HCT116 (cell line): Measurements from ENCODE around the gene DMGDH. TPM values are rescaled to one million over a fixed set of nuclear protein-coding genes. Genes with fewer than 3 reads are reported as not detected.

Source experiments
- ATAC-seq: fragments of 200-7000 bp; cut with Tn5 transposase; 2 replicates; pipeline ENCODE4 v1.9.1; 2020; ENCODE audit warnings: mild to moderate bottlenecking, moderate library complexity
- BruUV-seq: library from RNA; stranded (reverse); fragments of 400-500 nt; replicated peaks from 2 replicates; lab custom pipeline; 2021; lab: Mats Ljungman, UMichigan
- CTCF ChIA-PET: fragments of 300-600 bp; sonication (Branson Sonifier 250); formaldehyde crosslinking; loops from one replicate; lab custom pipeline; 2021; ENCODE audit warnings: antibody characterized with exemption; lab: Charles Lee
- POLR2A ChIA-PET: fragments of 300-600, 350-600 bp; sonication (Branson Sonifier 250); formaldehyde crosslinking; loops from one replicate; lab custom pipeline; 2021; ENCODE audit warnings: antibody characterized with exemption; lab: Charles Lee
- RAD21 ChIA-PET, 2 experiments: fragments of 300-600 bp; sonication (Branson Sonifier 250); formaldehyde crosslinking; loops; one replicate each; lab custom pipeline; 2023; ENCODE audit warnings: low total read pairs in 2 of 2; ENCODE audit not compliant: uncharacterized antibody in 2 of 2, unreplicated experiment in 2 of 2, low non-redundant PET in 1 of 2; lab: Charles Lee
- DNase-seq: peaks from one replicate; pipeline ENCODE4 v3.0.0-alpha.2; 2010; ENCODE audit warnings: low read depth, low spot score
- H2AFZ ChIP-seq: fragments of 200-600 bp; shearing (Covaris generic), sonication (generic); 2 replicates; pipeline ENCODE4 v1.6.1; 2017; ENCODE audit warnings: low read depth, mixed run types, mixed read lengths, antibody characterized with exemption, low read length; ENCODE audit not compliant: poor library complexity, severe bottlenecking
- H3K27ac ChIP-seq: 2 replicates; pipeline ENCODE4 v1.5.1; 2012; ENCODE audit warnings: low read depth, low read length
- H3K27me3 ChIP-seq: fragments of 200-600 bp; sonication (generic); 2 replicates; pipeline ENCODE4 v1.6.1; 2016; ENCODE audit warnings: mixed run types, low read length, mixed read lengths; ENCODE audit not compliant: insufficient read depth
- H3K36me3 ChIP-seq, 2 experiments: fragments of 200-500 bp in 1 of 2; fragments of 200-600 bp in 1 of 2; sonication (Bioruptor generic) in 1 of 2; sonication (generic) in 1 of 2; 2 replicates each; pipeline versions ENCODE4 v1.5.1 to v1.6.1; 2014 to 2016; ENCODE audit warnings: low read length in 2 of 2, inconsistent platforms in 1 of 2, mixed read lengths in 1 of 2, mixed run types in 1 of 2; ENCODE audit not compliant: insufficient read depth in 2 of 2, control insufficient read depth in 1 of 2
- H3K4me1 ChIP-seq, 2 experiments: fragments of 200-600 bp in 1 of 2; sonication (generic) in 1 of 2; 2 replicates each; pipeline versions ENCODE4 v1.5.1 to v1.6.1; 2012 to 2017; ENCODE audit warnings: low read length in 2 of 2, inconsistent platforms in 1 of 2, mild to moderate bottlenecking in 1 of 2, mixed read lengths in 1 of 2, mixed run types in 1 of 2, moderate library complexity in 1 of 2; ENCODE audit not compliant: insufficient read depth in 2 of 2, control insufficient read depth in 1 of 2
- H3K4me2 ChIP-seq: fragments of 200-600 bp; sonication (generic); 2 replicates; pipeline ENCODE4 v1.6.1; 2017; ENCODE audit warnings: mixed run types, low read length, mixed read lengths
- H3K4me3 ChIP-seq, 2 experiments: fragments of 200-600 bp in 1 of 2; sonication (generic) in 1 of 2; replicated peaks in 1 of 2; 2 replicates each; pipeline ENCODE4 v1.5.1; 2011 to 2016; ENCODE audit warnings: low read length in 2 of 2, control low read depth in 1 of 2, low read depth in 1 of 2, mild to moderate bottlenecking in 1 of 2, mixed read lengths in 1 of 2, mixed run types in 1 of 2
- H3K79me2 ChIP-seq: fragments of 200-600 bp; sonication (generic); 2 replicates; pipeline ENCODE4 v1.6.1; 2017; ENCODE audit warnings: mild to moderate bottlenecking, mixed run types, low read length, moderate library complexity, mixed read lengths; ENCODE audit not compliant: insufficient read depth
- H3K9ac ChIP-seq: fragments of 200-600 bp; sonication (generic); 2 replicates; pipeline ENCODE4 v1.6.1; 2016; ENCODE audit warnings: low read length, mixed read lengths
- H3K9me2 ChIP-seq: fragments of 200-600 bp; sonication (generic), shearing (Covaris generic); 2 replicates; pipeline ENCODE4 v1.6.1; 2017; ENCODE audit warnings: mixed run types, mild to moderate bottlenecking, moderate library complexity; ENCODE audit not compliant: insufficient read depth
- H3K9me3 ChIP-seq, 2 experiments: fragments of 200-500 bp in 1 of 2; fragments of 200-600 bp in 1 of 2; sonication (Bioruptor generic) in 1 of 2; sonication (generic) in 1 of 2; 2 replicates each; pipeline ENCODE4 v1.6.1; 2014 to 2017; ENCODE audit warnings: low read length in 2 of 2, mixed read lengths in 2 of 2, inconsistent platforms in 1 of 2, low read depth in 1 of 2, mild to moderate bottlenecking in 1 of 2, mixed run types in 1 of 2, moderate library complexity in 1 of 2; ENCODE audit not compliant: control insufficient read depth in 1 of 2, insufficient read depth in 1 of 2
- H4K20me1 ChIP-seq: fragments of 200-600 bp; sonication (generic), shearing (Covaris generic); 2 replicates; pipeline ENCODE4 v1.6.1; 2017; ENCODE audit warnings: mixed run types, mild to moderate bottlenecking, moderate library complexity; ENCODE audit not compliant: insufficient read depth
- CBX3 ChIP-seq: IDR thresholded peaks from 2 replicates; pipeline ENCODE4 v1.6.1; 2012; ENCODE audit warnings: low read depth
- CEBPB ChIP-seq: IDR thresholded peaks from 2 replicates; pipeline ENCODE4 v1.6.1; 2012; ENCODE audit warnings: low read depth
- EGR1 ChIP-seq: IDR thresholded peaks from 2 replicates; pipeline ENCODE4 v1.6.1; 2012; ENCODE audit warnings: low read depth
- ELF1 ChIP-seq: IDR thresholded peaks from 2 replicates; pipeline ENCODE4 v1.6.1; 2012; ENCODE audit warnings: low read depth, borderline replicate concordance
- EZH2 ChIP-seq: fragments of 200-600 bp; sonication (generic); IDR thresholded peaks from 2 replicates; pipeline ENCODE4 v1.6.1; 2017; ENCODE audit warnings: antibody characterized with exemption, mixed run types
- EZH2phosphoT487 ChIP-seq: fragments of 200-600 bp; IDR thresholded peaks from 2 replicates; pipeline ENCODE4 v1.6.1; 2018; ENCODE audit warnings: antibody characterized with exemption, borderline replicate concordance
- JUND ChIP-seq: IDR thresholded peaks from 2 replicates; pipeline ENCODE4 v1.6.1; 2012
- POLR2A ChIP-seq: IDR thresholded peaks from 2 replicates; pipeline ENCODE4 v1.7.0; 2011; ENCODE audit warnings: borderline replicate concordance; ENCODE audit not compliant: insufficient read depth, insufficient read length; ENCODE audit errors: extremely low read depth
- RAD21 ChIP-seq: IDR thresholded peaks from 2 replicates; pipeline ENCODE4 v1.6.1; 2012; ENCODE audit warnings: low read depth, mild to moderate bottlenecking
- REST ChIP-seq: IDR thresholded peaks from 2 replicates; pipeline ENCODE4 v1.6.1; 2012; ENCODE audit warnings: low read depth
- SIN3A ChIP-seq: IDR thresholded peaks from 2 replicates; pipeline ENCODE4 v1.6.1; 2012; ENCODE audit warnings: low read depth
- SP1 ChIP-seq: IDR thresholded peaks from 2 replicates; pipeline ENCODE4 v1.6.1; 2012; ENCODE audit warnings: low read depth
- SRF ChIP-seq: IDR thresholded peaks from 2 replicates; pipeline ENCODE4 v1.6.1; 2012; ENCODE audit warnings: low read depth
- TCF7L2 ChIP-seq: IDR thresholded peaks from 2 replicates; pipeline ENCODE4 v1.7.0; 2011; ENCODE audit warnings: borderline replicate concordance, inconsistent platforms; ENCODE audit not compliant: insufficient read depth, insufficient read length; ENCODE audit errors: extremely low read depth
- ZFX ChIP-seq: fragments of 450-650 bp; IDR thresholded peaks from 2 replicates; pipeline ENCODE4 v1.6.1; 2017
- ZNF274 ChIP-seq: fragments of 200-500 bp; sonication (Bioruptor generic); IDR thresholded peaks from 2 replicates; pipeline ENCODE4 v1.6.1; 2014; ENCODE audit warnings: mild to moderate bottlenecking, low read depth, low read length, inconsistent platforms
- intact Hi-C: fragments of 100-400 bp; cut with micrococcal nuclease; formaldehyde crosslinking; loops from 2 replicates; pipeline ENCODE4 v1.10.0; 2022
- total RNA-seq: library from RNA; stranded (reverse); gene quantifications from one replicate; pipeline ENCODE4 v1.2.1, GENCODE V29; 2021; ENCODE audit not compliant: unreplicated experiment
- TF ChIP-seq, protein P1 (sequence below), 3 experiments: fragments of 200-600 bp in 1 of 3; sonication (generic) in 1 of 3; IDR thresholded peaks in 2 of 3; conservative IDR thresholded peaks in 1 of 3; 2 replicates each; pipeline ENCODE4 v1.5.1; 2012 to 2017; ENCODE audit warnings: low read depth in 2 of 3, low read length in 2 of 3, antibody characterized with exemption in 1 of 3, borderline replicate concordance in 1 of 3, control low read depth in 1 of 3, mild to moderate bottlenecking in 1 of 3, mixed read lengths in 1 of 3, mixed run types in 1 of 3, moderate library complexity in 1 of 3; ENCODE audit not compliant: insufficient read depth in 1 of 3
- TF ChIP-seq, protein P2 (sequence below): IDR thresholded peaks from 2 replicates; pipeline ENCODE4 v1.6.1; 2012
- TF ChIP-seq, protein P3 (sequence below): IDR thresholded peaks from 2 replicates; pipeline ENCODE4 v1.6.1; 2012

Gene DMGDH
- total RNA-seq, 1 experiment from 2014 or later = 2.3 TPM

DNA sequence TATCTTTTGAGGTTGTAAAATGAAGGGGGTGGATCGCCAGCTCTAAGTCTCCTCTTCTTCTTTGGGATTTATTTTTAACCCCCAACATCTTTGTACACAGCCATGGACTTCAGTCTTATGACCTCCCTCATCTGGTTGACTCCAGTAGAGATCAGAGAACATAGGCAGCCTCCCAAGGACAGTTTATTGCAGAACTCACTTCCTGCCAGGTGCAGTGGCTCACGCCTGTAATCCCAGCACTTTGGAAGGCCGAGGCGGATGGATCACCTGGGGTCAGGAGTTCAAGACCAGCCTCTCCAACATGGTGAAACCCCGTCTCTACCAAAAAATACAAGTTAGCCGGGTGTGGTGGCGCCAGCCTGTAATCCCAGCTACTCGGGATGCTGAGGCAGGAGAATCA is 39.3 kb upstream of the DMGDH start:
- Histone ChIP-seq H3K4me1 (no peaks in the 10 kb centered on the region), H3K4me2 (no peak overlapping the region), H3K27ac (no peak overlapping the region), H3K4me3 (no peak overlapping the region), H3K9me3 (no peaks in the 10 kb centered on the region), H3K9ac (no peak overlapping the region), H2AFZ (no peak overlapping the region), H3K79me2 (no peaks in the 10 kb centered on the region), H4K20me1 (no peaks in the 10 kb centered on the region), H3K9me2 (no peaks in the 10 kb centered on the region), H3K36me3 (no peaks in the 10 kb centered on the region), H3K27me3 (no peaks in the 10 kb centered on the region)
- CTCF ChIA-PET = interaction anchor here (1.0 to 2.0 kb wide), 3 partner anchors 24 to 88 kb away, joined by 5 to 11 read pairs (median 7); no protein-coding TSS in a partner anchor
- POLR2A ChIA-PET = no interaction called here
- intact Hi-C loops = no loop called here
- no peak for TF ChIP-seq RAD21
- TF ChIP-seq EGR1 = no peak
- no peak for TF ChIP-seq ZFX
- no peak for TF ChIP-seq TCF7L2
- no peak for TF ChIP-seq ELF1
- no peak for TF ChIP-seq REST
- no peak for TF ChIP-seq CBX3
- TF ChIP-seq, protein P1, sequence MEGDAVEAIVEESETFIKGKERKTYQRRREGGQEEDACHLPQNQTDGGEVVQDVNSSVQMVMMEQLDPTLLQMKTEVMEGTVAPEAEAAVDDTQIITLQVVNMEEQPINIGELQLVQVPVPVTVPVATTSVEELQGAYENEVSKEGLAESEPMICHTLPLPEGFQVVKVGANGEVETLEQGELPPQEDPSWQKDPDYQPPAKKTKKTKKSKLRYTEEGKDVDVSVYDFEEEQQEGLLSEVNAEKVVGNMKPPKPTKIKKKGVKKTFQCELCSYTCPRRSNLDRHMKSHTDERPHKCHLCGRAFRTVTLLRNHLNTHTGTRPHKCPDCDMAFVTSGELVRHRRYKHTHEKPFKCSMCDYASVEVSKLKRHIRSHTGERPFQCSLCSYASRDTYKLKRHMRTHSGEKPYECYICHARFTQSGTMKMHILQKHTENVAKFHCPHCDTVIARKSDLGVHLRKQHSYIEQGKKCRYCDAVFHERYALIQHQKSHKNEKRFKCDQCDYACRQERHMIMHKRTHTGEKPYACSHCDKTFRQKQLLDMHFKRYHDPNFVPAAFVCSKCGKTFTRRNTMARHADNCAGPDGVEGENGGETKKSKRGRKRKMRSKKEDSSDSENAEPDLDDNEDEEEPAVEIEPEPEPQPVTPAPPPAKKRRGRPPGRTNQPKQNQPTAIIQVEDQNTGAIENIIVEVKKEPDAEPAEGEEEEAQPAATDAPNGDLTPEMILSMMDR (IDR thresholded peaks at IDR 0.05 in 2 of 3, conservative IDR thresholded peaks at IDR 0.05 in 1 of 3; ENCODE audit: borderline replicate concordance in 1 of 3, insufficient read depth in 1 of 3, low read depth in 2 of 3, low read length in 2 of 3) = no peak
- TF ChIP-seq POLR2A = no peak
- TF ChIP-seq JUND = no peak
- no peak for TF ChIP-seq SIN3A
- TF ChIP-seq, protein P2, sequence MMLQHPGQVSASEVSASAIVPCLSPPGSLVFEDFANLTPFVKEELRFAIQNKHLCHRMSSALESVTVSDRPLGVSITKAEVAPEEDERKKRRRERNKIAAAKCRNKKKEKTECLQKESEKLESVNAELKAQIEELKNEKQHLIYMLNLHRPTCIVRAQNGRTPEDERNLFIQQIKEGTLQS = no peak
- TF ChIP-seq, protein P3, sequence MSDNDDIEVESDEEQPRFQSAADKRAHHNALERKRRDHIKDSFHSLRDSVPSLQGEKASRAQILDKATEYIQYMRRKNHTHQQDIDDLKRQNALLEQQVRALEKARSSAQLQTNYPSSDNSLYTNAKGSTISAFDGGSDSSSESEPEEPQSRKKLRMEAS = no peak
- no peak for TF ChIP-seq ZNF274
- TF ChIP-seq EZH2 = no peak
- TF ChIP-seq SRF = no peak
- TF ChIP-seq EZH2phosphoT487 = no peak
- TF ChIP-seq CEBPB = no peak
- no peak for TF ChIP-seq SP1
- no TSS peak for BruUV-seq
- no peak for DNase-seq
- RAD21 ChIA-PET = no interaction called here
- ATAC-seq = no peak
